GM23248 (cell line): ENCODE results near the gene CHRM2.

Experiments used
- EZH2 ChIP-seq: fragments of 200-600 bp; sonication (generic); IDR thresholded peaks from 2 replicates; pipeline ENCODE4 v1.6.1; 2018; ENCODE audit warnings: antibody characterized with exemption, mild to moderate bottlenecking; ENCODE audit not compliant: insufficient read depth, poor library complexity, severe bottlenecking
- EZH2phosphoT487 ChIP-seq: fragments of 200-600 bp; sonication (generic); IDR thresholded peaks from 2 replicates; pipeline ENCODE4 v1.6.1; 2018; ENCODE audit warnings: antibody characterized with exemption, moderate library complexity, mild to moderate bottlenecking, low read depth; ENCODE audit not compliant: insufficient read depth

DNA sequence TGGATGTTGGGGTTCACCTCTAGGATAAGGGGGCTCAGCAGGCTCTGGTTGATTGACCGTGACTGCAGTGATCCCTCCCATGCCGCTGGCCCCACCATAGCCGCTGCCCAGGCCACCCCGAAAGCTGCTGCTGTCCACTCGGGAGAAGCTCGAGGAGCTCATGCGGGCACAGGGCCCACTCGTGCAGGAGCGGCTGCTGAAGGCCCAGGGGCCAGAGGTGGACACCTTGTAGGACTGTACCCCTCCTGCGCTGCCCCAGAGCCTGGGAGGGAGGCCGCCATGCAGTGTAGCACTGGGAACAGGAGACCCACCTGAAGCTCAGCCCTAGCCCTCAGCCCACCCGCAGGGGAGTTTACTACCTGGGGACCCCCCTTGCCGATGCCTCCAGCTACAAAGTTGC, 70.0 kb downstream of the CHRM2 start:
- TF ChIP-seq EZH2 (no peak), EZH2phosphoT487 (no peak)
